WI38 (cell line): ENCODE measurements around the gene C12orf76.
A peak's percentile ranks its signal among the peaks of the same experiment; 100 is the strongest.

Source experiments
- H3K4me3 ChIP-seq: 2 replicates; pipeline ENCODE4 v1.5.1; 2011; ENCODE audit warnings: low read depth, mild to moderate bottlenecking, control low read depth, low read length
- CTCF ChIP-seq: IDR thresholded peaks from 2 replicates; pipeline ENCODE4 v1.5.1; 2012; ENCODE audit warnings: low read depth, mild to moderate bottlenecking, control low read depth, low read length

Gene C12orf76

GRCh38 chr12:109997393-109997792, 50.9 kb downstream of the C12orf76 start:
- no peak for TF ChIP-seq CTCF
- no peak overlapping the region for H3K4me3 ChIP-seq

GRCh38 chr12:109996483-109996853, 51.9 kb downstream of the C12orf76 start:
- H3K4me3 ChIP-seq = peak overlapping the region; percentile 98
- TF ChIP-seq CTCF = no peak

- peak within 1 kb of the TSS; percentile 98 for H3K4me3 ChIP-seq
- TF ChIP-seq CTCF = no peak
Measured at GRCh38 chr12:109995686-109996482, 52.4 kb downstream of the C12orf76 start, which contains the start of gene GIT2. Gene GIT2 (minus strand): TSS chr12:109996368. CDS start chr12:109996224, 144 bp downstream.

- no peak for TF ChIP-seq CTCF
- H3K4me3 ChIP-seq = peak overlapping the region; percentile 98
Measured at GRCh38 chr12:109995361-109995685, 53.0 kb downstream of the C12orf76 start.

GRCh38 chr12:109994401-109995175, 53.7 kb downstream of the C12orf76 start:
- no peak for TF ChIP-seq CTCF
- peak overlapping the region; percentile 98 for H3K4me3 ChIP-seq

GRCh38 chr12:109993091-109993490, 55.2 kb downstream of the C12orf76 start:
- no peak overlapping the region for H3K4me3 ChIP-seq
- no peak for TF ChIP-seq CTCF

- no peak overlapping the region for H3K4me3 ChIP-seq
- TF ChIP-seq CTCF = no peak
Measured at GRCh38 chr12:109991586-109991985, 56.7 kb downstream of the C12orf76 start.
